HepG2 (cell line): ENCODE measurements around the gene KLHL21. TPM values are rescaled to one million over a fixed set of nuclear protein-coding genes. Genes with fewer than 3 reads are reported as not detected.

Source experiments
- CAMTA2 ChIP-seq: sonication (generic); formaldehyde crosslinking; IDR thresholded peaks from 2 replicates; pipeline ENCODE4 v1.4.0; 2020; ENCODE audit warnings: mild to moderate bottlenecking, missing genetic modification reagents, borderline replicate concordance
- FOXO1 ChIP-seq: sonication (generic); formaldehyde crosslinking; IDR thresholded peaks from 2 replicates; pipeline ENCODE4 v1.4.0; 2020; ENCODE audit warnings: missing genetic modification reagents
- KDM4B ChIP-seq: sonication (generic); formaldehyde crosslinking; IDR thresholded peaks from 2 replicates; pipeline ENCODE4 v1.4.0; 2020; ENCODE audit warnings: missing genetic modification reagents
- MBD4 ChIP-seq: IDR thresholded peaks from 2 replicates; pipeline ENCODE4 v1.6.1; 2012; ENCODE audit warnings: low read length, inconsistent platforms, borderline replicate concordance
- NFYC ChIP-seq: IDR thresholded peaks from 2 replicates; pipeline ENCODE4 v1.6.1; 2016; ENCODE audit warnings: missing genetic modification reagents, missing compliant biosample characterization
- REPIN1 ChIP-seq: sonication (generic); formaldehyde crosslinking; IDR thresholded peaks from 2 replicates; pipeline ENCODE4 v1.8.0; 2022; ENCODE audit warnings: missing genetic modification reagents, low read depth, mild to moderate bottlenecking, borderline replicate concordance
- SMAD3 ChIP-seq: sonication (generic); formaldehyde crosslinking; IDR thresholded peaks from 2 replicates; pipeline ENCODE4 v1.4.0; 2020; ENCODE audit warnings: missing genetic modification reagents
- THYN1 ChIP-seq: sonication (generic); formaldehyde crosslinking; IDR thresholded peaks from 2 replicates; pipeline ENCODE4 v1.8.1; 2023; ENCODE audit warnings: low read depth, mild to moderate bottlenecking, moderate library complexity, missing genetic modification reagents, borderline replicate concordance
- ZNF235 ChIP-seq: sonication (generic); formaldehyde crosslinking; IDR thresholded peaks from 2 replicates; pipeline ENCODE4 v1.8.1; 2023; ENCODE audit warnings: mild to moderate bottlenecking, missing genetic modification reagents, borderline replicate concordance
- ZNF562 ChIP-seq: sonication (generic); formaldehyde crosslinking; IDR thresholded peaks from 2 replicates; pipeline ENCODE4 v1.8.0; 2022; ENCODE audit warnings: missing genetic modification reagents, borderline replicate concordance
- ZNF703 ChIP-seq: sonication (generic); formaldehyde crosslinking; IDR thresholded peaks from 2 replicates; pipeline ENCODE4 v1.5.1; 2020; ENCODE audit warnings: missing genetic modification reagents, mild to moderate bottlenecking, moderate library complexity, borderline replicate concordance
- polyA plus RNA-seq, 8 experiments: library from polyadenylated mRNA; depleted of rRNA in 3 of 8; stranded (reverse) in 7 of 8; unstranded in 1 of 8; fragments of >200 nt; fragmentation: Illumina TruSeq in 4 of 8; extraction: Trizol in 4 of 8; gene quantifications; 2 replicates each; pipeline versions ENCODE4 v1.2.1 to v1.2.3, GENCODE V29; 2011 to 2016; ENCODE audit warnings: low read depth in 4 of 8, missing spikeins in 1 of 8, mixed read lengths in 1 of 8; ENCODE audit not compliant: insufficient read depth in 1 of 8
- total RNA-seq, 5 experiments: library from RNA; depleted of rRNA; stranded (reverse); fragments of >200 nt; fragmentation: Illumina TruSeq; extraction: Trizol; gene quantifications; 2 replicates each; pipeline ENCODE4 v1.2.3, GENCODE V29; 2016; ENCODE audit warnings: low read depth in 1 of 5
- TF ChIP-seq, protein P1 (sequence below): sonication (generic); formaldehyde crosslinking; IDR thresholded peaks from 2 replicates; pipeline ENCODE4 v1.4.0; 2020; ENCODE audit warnings: missing genetic modification reagents, borderline replicate concordance
- TF ChIP-seq, protein P2 (sequence below): sonication (generic); formaldehyde crosslinking; IDR thresholded peaks from 2 replicates; pipeline ENCODE4 v1.4.0; 2020; ENCODE audit warnings: missing genetic modification reagents, borderline replicate concordance
- TF ChIP-seq, protein P3 (sequence below): sonication (generic); formaldehyde crosslinking; IDR thresholded peaks from 2 replicates; pipeline ENCODE4 v1.4.0; 2020; ENCODE audit warnings: missing genetic modification reagents

The KLHL21 gene
- total and polyA plus RNA-seq, 2 of the 13 experiments (the other 11 are each of a cell fraction or from before 2014, with no cell fraction given): 14.8 to 25.0 TPM

DNA sequence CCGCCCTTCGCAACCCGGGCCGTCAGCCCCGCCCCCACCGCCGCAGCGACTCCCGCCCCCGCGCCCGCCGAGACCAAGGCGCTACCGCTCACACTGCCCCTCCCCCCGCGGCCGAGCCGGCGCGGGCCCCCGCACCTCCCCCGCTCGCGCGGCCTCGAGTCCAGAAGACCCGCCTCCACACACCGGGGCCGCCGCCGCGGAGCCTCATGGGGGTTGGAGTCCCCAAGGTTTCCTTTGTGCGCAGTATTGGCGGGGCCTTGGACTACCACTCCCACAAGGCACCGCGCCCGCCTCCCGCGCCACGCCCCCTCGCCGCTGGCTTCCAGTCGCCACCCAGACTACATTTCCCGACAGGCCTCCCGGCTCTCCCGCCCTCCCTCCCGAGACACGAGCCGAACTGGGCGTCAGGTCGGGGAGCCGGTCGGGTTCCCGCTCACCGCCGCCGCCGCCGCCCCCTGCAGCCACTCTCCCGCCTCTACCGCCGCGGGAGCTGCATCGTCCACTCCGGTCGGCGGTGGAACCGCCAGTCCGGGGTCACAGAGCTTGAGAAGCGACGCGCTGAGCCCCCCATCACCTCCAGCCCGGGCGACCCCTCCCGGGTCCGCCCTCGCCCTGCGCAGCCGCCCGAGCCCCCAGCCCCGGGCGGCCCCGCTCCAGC is 10.8 kb upstream of the KLHL21 start, which contains the start of gene PHF13 (continued):
- TF ChIP-seq, protein P1, sequence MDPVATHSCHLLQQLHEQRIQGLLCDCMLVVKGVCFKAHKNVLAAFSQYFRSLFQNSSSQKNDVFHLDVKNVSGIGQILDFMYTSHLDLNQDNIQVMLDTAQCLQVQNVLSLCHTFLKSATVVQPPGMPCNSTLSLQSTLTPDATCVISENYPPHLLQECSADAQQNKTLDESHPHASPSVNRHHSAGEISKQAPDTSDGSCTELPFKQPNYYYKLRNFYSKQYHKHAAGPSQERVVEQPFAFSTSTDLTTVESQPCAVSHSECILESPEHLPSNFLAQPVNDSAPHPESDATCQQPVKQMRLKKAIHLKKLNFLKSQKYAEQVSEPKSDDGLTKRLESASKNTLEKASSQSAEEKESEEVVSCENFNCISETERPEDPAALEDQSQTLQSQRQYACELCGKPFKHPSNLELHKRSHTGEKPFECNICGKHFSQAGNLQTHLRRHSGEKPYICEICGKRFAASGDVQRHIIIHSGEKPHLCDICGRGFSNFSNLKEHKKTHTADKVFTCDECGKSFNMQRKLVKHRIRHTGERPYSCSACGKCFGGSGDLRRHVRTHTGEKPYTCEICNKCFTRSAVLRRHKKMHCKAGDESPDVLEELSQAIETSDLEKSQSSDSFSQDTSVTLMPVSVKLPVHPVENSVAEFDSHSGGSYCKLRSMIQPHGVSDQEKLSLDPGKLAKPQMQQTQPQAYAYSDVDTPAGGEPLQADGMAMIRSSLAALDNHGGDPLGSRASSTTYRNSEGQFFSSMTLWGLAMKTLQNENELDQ: no peak
- TF ChIP-seq ZNF562 (CRISPR knock-in tag) (no peak), ZNF235 (CRISPR knock-in tag) (no peak), THYN1 (CRISPR knock-in tag) (no peak), REPIN1 (CRISPR knock-in tag) (no peak), ZNF703 (CRISPR knock-in tag) (no peak), NFYC (CRISPR knock-in tag) (peak; percentile 55; the same call in 1 of the 2 replicates), FOXO1 (CRISPR knock-in tag) (no peak), KDM4B (CRISPR knock-in tag) (no peak), MBD4 (no peak), SMAD3 (no peak), CAMTA2 (CRISPR knock-in tag) (no peak)
- TF ChIP-seq, protein P2, sequence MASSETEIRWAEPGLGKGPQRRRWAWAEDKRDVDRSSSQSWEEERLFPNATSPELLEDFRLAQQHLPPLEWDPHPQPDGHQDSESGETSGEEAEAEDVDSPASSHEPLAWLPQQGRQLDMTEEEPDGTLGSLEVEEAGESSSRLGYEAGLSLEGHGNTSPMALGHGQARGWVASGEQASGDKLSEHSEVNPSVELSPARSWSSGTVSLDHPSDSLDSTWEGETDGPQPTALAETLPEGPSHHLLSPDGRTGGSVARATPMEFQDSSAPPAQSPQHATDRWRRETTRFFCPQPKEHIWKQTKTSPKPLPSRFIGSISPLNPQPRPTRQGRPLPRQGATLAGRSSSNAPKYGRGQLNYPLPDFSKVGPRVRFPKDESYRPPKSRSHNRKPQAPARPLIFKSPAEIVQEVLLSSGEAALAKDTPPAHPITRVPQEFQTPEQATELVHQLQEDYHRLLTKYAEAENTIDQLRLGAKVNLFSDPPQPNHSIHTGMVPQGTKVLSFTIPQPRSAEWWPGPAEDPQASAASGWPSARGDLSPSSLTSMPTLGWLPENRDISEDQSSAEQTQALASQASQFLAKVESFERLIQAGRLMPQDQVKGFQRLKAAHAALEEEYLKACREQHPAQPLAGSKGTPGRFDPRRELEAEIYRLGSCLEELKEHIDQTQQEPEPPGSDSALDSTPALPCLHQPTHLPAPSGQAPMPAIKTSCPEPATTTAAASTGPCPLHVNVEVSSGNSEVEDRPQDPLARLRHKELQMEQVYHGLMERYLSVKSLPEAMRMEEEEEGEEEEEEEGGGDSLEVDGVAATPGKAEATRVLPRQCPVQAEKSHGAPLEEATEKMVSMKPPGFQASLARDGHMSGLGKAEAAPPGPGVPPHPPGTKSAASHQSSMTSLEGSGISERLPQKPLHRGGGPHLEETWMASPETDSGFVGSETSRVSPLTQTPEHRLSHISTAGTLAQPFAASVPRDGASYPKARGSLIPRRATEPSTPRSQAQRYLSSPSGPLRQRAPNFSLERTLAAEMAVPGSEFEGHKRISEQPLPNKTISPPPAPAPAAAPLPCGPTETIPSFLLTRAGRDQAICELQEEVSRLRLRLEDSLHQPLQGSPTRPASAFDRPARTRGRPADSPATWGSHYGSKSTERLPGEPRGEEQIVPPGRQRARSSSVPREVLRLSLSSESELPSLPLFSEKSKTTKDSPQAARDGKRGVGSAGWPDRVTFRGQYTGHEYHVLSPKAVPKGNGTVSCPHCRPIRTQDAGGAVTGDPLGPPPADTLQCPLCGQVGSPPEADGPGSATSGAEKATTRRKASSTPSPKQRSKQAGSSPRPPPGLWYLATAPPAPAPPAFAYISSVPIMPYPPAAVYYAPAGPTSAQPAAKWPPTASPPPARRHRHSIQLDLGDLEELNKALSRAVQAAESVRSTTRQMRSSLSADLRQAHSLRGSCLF: no peak
- TF ChIP-seq, protein P3, sequence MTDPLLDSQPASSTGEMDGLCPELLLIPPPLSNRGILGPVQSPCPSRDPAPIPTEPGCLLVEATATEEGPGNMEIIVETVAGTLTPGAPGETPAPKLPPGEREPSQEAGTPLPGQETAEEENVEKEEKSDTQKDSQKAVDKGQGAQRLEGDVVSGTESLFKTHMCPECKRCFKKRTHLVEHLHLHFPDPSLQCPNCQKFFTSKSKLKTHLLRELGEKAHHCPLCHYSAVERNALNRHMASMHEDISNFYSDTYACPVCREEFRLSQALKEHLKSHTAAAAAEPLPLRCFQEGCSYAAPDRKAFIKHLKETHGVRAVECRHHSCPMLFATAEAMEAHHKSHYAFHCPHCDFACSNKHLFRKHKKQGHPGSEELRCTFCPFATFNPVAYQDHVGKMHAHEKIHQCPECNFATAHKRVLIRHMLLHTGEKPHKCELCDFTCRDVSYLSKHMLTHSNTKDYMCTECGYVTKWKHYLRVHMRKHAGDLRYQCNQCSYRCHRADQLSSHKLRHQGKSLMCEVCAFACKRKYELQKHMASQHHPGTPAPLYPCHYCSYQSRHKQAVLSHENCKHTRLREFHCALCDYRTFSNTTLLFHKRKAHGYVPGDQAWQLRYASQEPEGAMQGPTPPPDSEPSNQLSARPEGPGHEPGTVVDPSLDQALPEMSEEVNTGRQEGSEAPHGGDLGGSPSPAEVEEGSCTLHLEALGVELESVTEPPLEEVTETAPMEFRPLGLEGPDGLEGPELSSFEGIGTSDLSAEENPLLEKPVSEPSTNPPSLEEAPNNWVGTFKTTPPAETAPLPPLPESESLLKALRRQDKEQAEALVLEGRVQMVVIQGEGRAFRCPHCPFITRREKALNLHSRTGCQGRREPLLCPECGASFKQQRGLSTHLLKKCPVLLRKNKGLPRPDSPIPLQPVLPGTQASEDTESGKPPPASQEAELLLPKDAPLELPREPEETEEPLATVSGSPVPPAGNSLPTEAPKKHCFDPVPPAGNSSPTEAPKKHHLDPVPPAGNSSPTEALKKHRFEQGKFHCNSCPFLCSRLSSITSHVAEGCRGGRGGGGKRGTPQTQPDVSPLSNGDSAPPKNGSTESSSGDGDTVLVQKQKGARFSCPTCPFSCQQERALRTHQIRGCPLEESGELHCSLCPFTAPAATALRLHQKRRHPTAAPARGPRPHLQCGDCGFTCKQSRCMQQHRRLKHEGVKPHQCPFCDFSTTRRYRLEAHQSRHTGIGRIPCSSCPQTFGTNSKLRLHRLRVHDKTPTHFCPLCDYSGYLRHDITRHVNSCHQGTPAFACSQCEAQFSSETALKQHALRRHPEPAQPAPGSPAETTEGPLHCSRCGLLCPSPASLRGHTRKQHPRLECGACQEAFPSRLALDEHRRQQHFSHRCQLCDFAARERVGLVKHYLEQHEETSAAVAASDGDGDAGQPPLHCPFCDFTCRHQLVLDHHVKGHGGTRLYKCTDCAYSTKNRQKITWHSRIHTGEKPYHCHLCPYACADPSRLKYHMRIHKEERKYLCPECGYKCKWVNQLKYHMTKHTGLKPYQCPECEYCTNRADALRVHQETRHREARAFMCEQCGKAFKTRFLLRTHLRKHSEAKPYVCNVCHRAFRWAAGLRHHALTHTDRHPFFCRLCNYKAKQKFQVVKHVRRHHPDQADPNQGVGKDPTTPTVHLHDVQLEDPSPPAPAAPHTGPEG (CRISPR knock-in tag): peak; percentile 62
